Right lobe of liver (tissue), 6 donors: Measurements from ENCODE around the gene UBE2O. TPM values are rescaled to one million over a fixed set of nuclear protein-coding genes. Genes with fewer than 3 reads are reported as not detected.

Source experiments
- ATAC-seq, 4 donors: fragments of 200-7000 bp; cut with Tn5 transposase; one replicate each; pipeline ENCODE4 v1.9.1; 2020; ENCODE audit warnings: mild to moderate bottlenecking in 4 of 4, moderate library complexity in 4 of 4
- DNase-seq, 3 donors: peaks; one replicate each; pipeline ENCODE4 v3.0.0-alpha.2; 2020
- H3K27ac ChIP-seq, 3 donors: fragments of 200-600 bp; one replicate each; pipeline ENCODE4 v1.8.0; 2022
- H3K27me3 ChIP-seq, 2 donors: fragments of 200-600 bp; one replicate each; pipeline ENCODE4 v1.8.0; 2022
- H3K36me3 ChIP-seq, 4 donors: fragments of 200-600 bp; sonication (generic) in 1 of 4; one replicate each; pipeline versions ENCODE4 v1.5.1 to v1.8.0; 2017 to 2022; ENCODE audit warnings: control low read depth in 1 of 4
- H3K4me1 ChIP-seq, 4 donors: fragments of 200-600 bp; sonication (generic) in 1 of 4; one replicate each; pipeline versions ENCODE4 v1.5.1 to v1.8.0; 2017 to 2022; ENCODE audit warnings: control low read depth in 1 of 4
- H3K4me3 ChIP-seq, 3 donors: fragments of 200-600 bp; one replicate each; pipeline ENCODE4 v1.8.0; 2022
- H3K9me3 ChIP-seq, 4 donors: fragments of 200-600 bp; sonication (generic) in 1 of 4; one replicate each; pipeline versions ENCODE4 v1.5.1 to v1.8.0; 2017 to 2022; ENCODE audit warnings: control low read depth in 1 of 4
- CTCF ChIP-seq, 4 donors: fragments of 200-600 bp in 3 of 4; fragments of 450-650 bp in 1 of 4; IDR thresholded peaks; one replicate each; pipeline versions ENCODE4 v1.5.1 to v1.8.0; 2016 to 2022; ENCODE audit warnings: antibody characterized with exemption in 4 of 4, mild to moderate bottlenecking in 2 of 4
- POLR2A ChIP-seq: fragments of 450-650 bp; IDR thresholded peaks from one replicate; pipeline ENCODE4 v1.6.1; 2017; ENCODE audit warnings: antibody characterized with exemption, mild to moderate bottlenecking
- WGBS: methylation state at CpG from one replicate; pipeline ENCODE4 v1.1.6; 2018; ENCODE audit warnings: low coverage, low lambda C conversion rate; ENCODE audit not compliant: insufficient coverage; ENCODE audit errors: missing lambda C conversion rate; 5-methylcytosine and 5-hydroxymethylcytosine counted together
- intact Hi-C, 2 donors: fragments of 100-400 bp; cut with DNase I; formaldehyde crosslinking; loops; one replicate each; pipeline versions ENCODE4 v1.11.2 to v1.14.1; 2022
- total RNA-seq, 6 experiments: library from RNA; depleted of rRNA in 2 of 6; stranded (reverse); fragments of >200 nt in 2 of 6; fragmentation: NEBNext Ultra II Directional in 3 of 6; extraction: Animal tissue kit (Norgen Biotek cat#: 25700) in 3 of 6; gene quantifications; one replicate each; pipeline versions ENCODE4 v1.1.0 to v1.2.4, GENCODE V29; 2016 to 2023
- donor health status: DM: no; HTN: yes; CAD: no.
- donor health status: DM: no; HTN: no; CAD: no.
- donor health status: DM: no; HTN: no; CAD: no.
- donor health status: DM: no; HTN: yes; CAD: no.
- donor health status: DM: no; HTN: yes; CAD: no.

UBE2O gene
- total RNA-seq, 6 experiments from 2014 or later: 10.0 to 12.9 (median 12.0) TPM

- no peak for TF ChIP-seq CTCF (IDR thresholded peaks at IDR 0.05)
- TF ChIP-seq POLR2A: no peak
- ATAC-seq (no peak), DNase-seq (no peak)
- Histone ChIP-seq H3K4me1 (peaks cover 0 to 34% (median 8%) of the 10 kb centered on the region in 4 donors), H3K4me3 (no peak overlapping the region), H3K36me3 (peaks cover 0 to 11% (median 0%) of the 10 kb centered on the region in 4 donors), H3K9me3 (no peaks in the 10 kb centered on the region), H3K27me3 (no peaks in the 10 kb centered on the region), H3K27ac (no peak overlapping the region)
- 69% methylated on average over 3 of the region's 31 CpGs for WGBS
- intact Hi-C loops: loop anchor here in 1 of 2 donors (5.0 kb wide), 1 partner anchor 80 kb away; the partner anchor contains the start of gene QRICH2
Measured at GRCh38 chr17:76386966-76387765, 65.8 kb downstream of the UBE2O start.

GRCh38 chr17:76385892-76386786 is 66.8 kb downstream of the UBE2O start:
- intact Hi-C loops: loop anchor here in 1 of 2 donors (5.0 kb wide), 1 partner anchor 79 kb away; the partner anchor contains the start of gene QRICH2
- WGBS: 2% methylated on average over 24 of the region's 52 CpGs
- Histone ChIP-seq H3K4me1 (peaks cover 0 to 34% (median 8%) of the 10 kb centered on the region in 4 donors), H3K27ac (no peak overlapping the region), H3K36me3 (peaks cover 0 to 5% (median 0%) of the 10 kb centered on the region in 4 donors), H3K4me3 (peak overlapping the region; percentile 51 to 55 (median 54)), H3K9me3 (no peaks in the 10 kb centered on the region), H3K27me3 (no peaks in the 10 kb centered on the region)
- peak; percentile 57 to 66 (median 62) for ATAC-seq
- TF ChIP-seq POLR2A (no peak), CTCF (IDR thresholded peaks at IDR 0.05) (peak; percentile 79 to 91 (median 82))
- peak; percentile 81 to 82 (median 81) for DNase-seq

GRCh38 chr17:76384987-76385891 is 67.7 kb downstream of the UBE2O start:
- H3K9me3 ChIP-seq: no peaks in the 10 kb centered on the region
- H3K27me3 ChIP-seq: no peaks in the 10 kb centered on the region
- TF ChIP-seq CTCF (IDR thresholded peaks at IDR 0.05) (no peak), POLR2A (no peak)
- peaks cover 0 to 34% (median 8%) of the 10 kb centered on the region in 4 donors for H3K4me1 ChIP-seq
- WGBS: 0% methylated on average over 4 of the region's 74 CpGs
- peak overlapping the region; percentile 51 to 55 (median 54) for H3K4me3 ChIP-seq
- peak overlapping the region in 2 of 3 donors; percentile 43 to 79 for H3K27ac ChIP-seq
- DNase-seq: peak in 1 of 3 donors; percentile 62
- intact Hi-C loops: loop anchor here in 1 of 2 donors (5.0 kb wide), 1 partner anchor 78 kb away; the partner anchor contains the start of gene QRICH2
- no peaks in the 10 kb centered on the region for H3K36me3 ChIP-seq
- peak in 3 of 4 donors; percentile 6 to 24 (median 9) for ATAC-seq
